ENCODE measurements around the gene ZNF226.
A peak's percentile ranks its signal among the peaks of the same experiment; 100 is the strongest.
"Not testable (repeated sequence)": the region's sequence is repeated elsewhere in the genome, so short reads cannot be mapped to it uniquely, and the experiment has no call there.

ZNF226 gene

GRCh38 chr19:44164673-44165512 lies at the start of gene ZNF226:
Gene ZNF226, plus strand, starts transcription at chr19:44165100. Its CDS starts 4,981 bp downstream, at chr19:44170081.
- peak; percentile 95 to 98 for DNase-seq

GRCh38 chr19:44121162-44121561 lies 43.7 kb upstream of the ZNF226 start:
- DNase-seq, result not testable (repeated sequence)

GRCh38 chr19:44131955-44132354 lies 32.9 kb upstream of the ZNF226 start:
- no peak for DNase-seq

GRCh38 chr19:44141191-44142058 lies 23.5 kb upstream of the ZNF226 start, which contains the start of gene ZNF234:
Gene ZNF234, plus strand, starts transcription at chr19:44141554. Its CDS starts 3,079 bp downstream, at chr19:44144633.
- DNase-seq, result peak; percentile 55 to 76

GRCh38 chr19:44142059-44142433 lies 22.9 kb upstream of the ZNF226 start:
- DNase-seq, result peak in 1 of 2 experiments; percentile 14

GRCh38 chr19:44149776-44150175 lies 15.1 kb upstream of the ZNF226 start:
- DNase-seq, result no peak

- no peak for DNase-seq
Observed at GRCh38 chr19:44151491-44151890, 13.4 kb upstream of the ZNF226 start.

GRCh38 chr19:44156475-44156874 lies 8.4 kb upstream of the ZNF226 start:
- no peak for DNase-seq

- DNase-seq, result no peak
Observed at GRCh38 chr19:44163789-44164188, 1.1 kb upstream of the ZNF226 start.

- DNase-seq, result no peak
Observed at GRCh38 chr19:44164327-44164672, 600 bp upstream of the ZNF226 start.

GRCh38 chr19:44170660-44171059 lies 5.8 kb downstream of the ZNF226 start:
- DNase-seq, result not testable (repeated sequence)

- no peak for DNase-seq
Observed at GRCh38 chr19:44176590-44176989, 11.7 kb downstream of the ZNF226 start.

GRCh38 chr19:44180968-44181367 lies 16.1 kb downstream of the ZNF226 start:
- DNase-seq, result no peak

- DNase-seq, result no peak
Observed at GRCh38 chr19:44182145-44182544, 17.2 kb downstream of the ZNF226 start.

GRCh38 chr19:44190020-44190419 lies 25.1 kb downstream of the ZNF226 start:
- no peak for DNase-seq

GRCh38 chr19:44192127-44192526 lies 27.2 kb downstream of the ZNF226 start:
- no peak for DNase-seq

- no peak for DNase-seq
Observed at GRCh38 chr19:44196772-44197171, 31.9 kb downstream of the ZNF226 start.

GRCh38 chr19:44202470-44202869 lies 37.6 kb downstream of the ZNF226 start:
- peak; percentile 4 to 19 for DNase-seq

- no peak for DNase-seq
Observed at GRCh38 chr19:44202974-44203373, 38.1 kb downstream of the ZNF226 start.

GRCh38 chr19:44203877-44204276 lies 39.0 kb downstream of the ZNF226 start:
- DNase-seq, result not testable (repeated sequence)

- DNase-seq, result no peak
Observed at GRCh38 chr19:44204772-44205171, 39.9 kb downstream of the ZNF226 start.

- peak; percentile 96 to 98 for DNase-seq
Observed at GRCh38 chr19:44207126-44207803, 42.4 kb downstream of the ZNF226 start.

- DNase-seq, result peak; percentile 78 to 90
Observed at GRCh38 chr19:44212250-44212865, 47.5 kb downstream of the ZNF226 start, which contains the start of gene ZNF227. Gene ZNF227, plus strand, starts transcription at chr19:44212532. Its CDS starts 5,261 bp downstream, at chr19:44217793.
